GM18526 (cell line): Measurements from ENCODE around the gene SOX10.

Experiments
- POLR2A ChIP-seq: IDR thresholded peaks from 3 replicates; pipeline ENCODE4 v1.6.1; 2011; ENCODE audit not compliant: insufficient read length; ENCODE audit errors: extremely low read depth

Gene SOX10

GRCh38 chr22:37999236-37999635, 14.9 kb upstream of the SOX10 start:
- no peak for TF ChIP-seq POLR2A

- TF ChIP-seq POLR2A, result no peak
Observed at GRCh38 chr22:37998543-37998942, 14.2 kb upstream of the SOX10 start.

GRCh38 chr22:37996515-37997246, 12.3 kb upstream of the SOX10 start:
- no peak for TF ChIP-seq POLR2A

- TF ChIP-seq POLR2A, result no peak
Observed at GRCh38 chr22:37996079-37996478, 11.7 kb upstream of the SOX10 start.

- TF ChIP-seq POLR2A, result no peak
Observed at GRCh38 chr22:37995460-37995859, 11.1 kb upstream of the SOX10 start.

- TF ChIP-seq POLR2A, result no peak
Observed at GRCh38 chr22:37994982-37995381, 10.6 kb upstream of the SOX10 start.

GRCh38 chr22:37994049-37994448, 9.7 kb upstream of the SOX10 start:
- TF ChIP-seq POLR2A, result no peak

GRCh38 chr22:37991731-37992442, 7.5 kb upstream of the SOX10 start:
- no peak for TF ChIP-seq POLR2A

GRCh38 chr22:37990862-37991261, 6.5 kb upstream of the SOX10 start:
- no peak for TF ChIP-seq POLR2A

- no peak for TF ChIP-seq POLR2A
Observed at GRCh38 chr22:37990301-37990700, 5.9 kb upstream of the SOX10 start.

GRCh38 chr22:37989146-37990045, 5.0 kb upstream of the SOX10 start:
- no peak for TF ChIP-seq POLR2A

- TF ChIP-seq POLR2A, result no peak
Observed at GRCh38 chr22:37986371-37986770, 2.0 kb upstream of the SOX10 start.

GRCh38 chr22:37985751-37986281, 1.5 kb upstream of the SOX10 start:
- no peak for TF ChIP-seq POLR2A

GRCh38 chr22:37985050-37985585, 763 bp upstream of the SOX10 start:
- TF ChIP-seq POLR2A, result no peak
